NB4 (cell line): ENCODE data around the gene CYP51A1.
"Not testable (repeated sequence)": the region's sequence is repeated elsewhere in the genome, so short reads cannot be mapped to it uniquely, and the experiment has no call there.

Source experiments
- DNase-seq: peaks from one replicate; pipeline ENCODE4 v3.0.0; 2010; ENCODE audit warnings: low read depth
- H3K4me3 ChIP-seq: one replicate; pipeline ENCODE4 v1.5.1; 2011; ENCODE audit warnings: mild to moderate bottlenecking, low read depth, low read length, moderate library complexity
- MYC ChIP-seq: IDR thresholded peaks from 2 replicates; pipeline ENCODE4 v1.6.1; 2011; ENCODE audit warnings: low read depth, low read length
- POLR2A ChIP-seq: IDR thresholded peaks from 2 replicates; pipeline ENCODE4 v1.6.1; 2011; ENCODE audit warnings: mild to moderate bottlenecking; ENCODE audit not compliant: insufficient read length; ENCODE audit errors: extremely low read depth
- TF ChIP-seq, protein P1 (sequence below): IDR thresholded peaks from one replicate; pipeline ENCODE4 v1.5.1; 2012; ENCODE audit warnings: low read depth, low read length
- TF ChIP-seq, protein P2 (sequence below): IDR thresholded peaks from 2 replicates; pipeline ENCODE4 v1.6.1; 2011; ENCODE audit warnings: low read depth, low read length

CYP51A1 gene

DNA sequence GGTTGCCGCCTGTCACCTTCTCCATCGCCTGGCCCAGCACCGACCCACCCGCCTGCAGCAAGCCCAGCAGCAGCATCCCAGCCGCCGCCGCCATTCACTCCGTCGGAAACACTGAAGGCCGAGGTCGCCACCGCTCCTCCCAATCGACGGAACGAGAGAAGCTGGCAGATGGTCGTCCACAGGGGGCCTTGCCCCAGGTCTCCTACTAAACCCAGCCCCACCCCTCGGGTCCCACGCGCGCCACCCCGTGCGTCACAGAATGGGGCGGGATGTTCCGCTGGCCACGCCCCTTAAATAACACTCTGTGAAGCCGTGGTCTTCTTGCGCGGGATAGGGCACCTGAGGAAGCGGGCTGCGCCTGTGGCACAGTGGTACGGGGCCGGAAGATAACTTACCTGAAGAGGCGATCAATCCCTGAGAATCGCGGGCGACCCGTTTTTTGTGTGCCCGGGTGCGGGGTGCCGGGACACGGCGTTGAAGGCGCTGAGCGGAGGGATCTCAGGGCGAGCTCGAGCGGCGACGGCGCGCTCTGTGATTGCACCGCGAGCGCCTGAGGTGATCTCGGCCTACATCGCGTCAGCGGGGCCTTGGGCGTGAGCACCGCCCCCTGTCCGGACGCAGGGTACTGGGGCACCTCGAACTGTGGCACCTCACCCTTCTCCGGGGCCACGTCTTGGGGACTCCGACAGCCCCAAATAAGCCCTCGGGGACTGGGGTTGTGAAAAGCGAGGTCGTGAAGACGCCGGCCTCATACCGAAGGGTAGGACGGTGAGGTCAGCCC, at the start of gene CYP51A1:
Gene CYP51A1, minus strand, starts transcription at position 207 of the 781 bp plus-strand sequence. Its CDS starts 113 bp downstream, at position 94.
- peak; percentile 93 for DNase-seq
- peak within 1 kb of the TSS; percentile 80 for H3K4me3 ChIP-seq
- TF ChIP-seq, protein P1, sequence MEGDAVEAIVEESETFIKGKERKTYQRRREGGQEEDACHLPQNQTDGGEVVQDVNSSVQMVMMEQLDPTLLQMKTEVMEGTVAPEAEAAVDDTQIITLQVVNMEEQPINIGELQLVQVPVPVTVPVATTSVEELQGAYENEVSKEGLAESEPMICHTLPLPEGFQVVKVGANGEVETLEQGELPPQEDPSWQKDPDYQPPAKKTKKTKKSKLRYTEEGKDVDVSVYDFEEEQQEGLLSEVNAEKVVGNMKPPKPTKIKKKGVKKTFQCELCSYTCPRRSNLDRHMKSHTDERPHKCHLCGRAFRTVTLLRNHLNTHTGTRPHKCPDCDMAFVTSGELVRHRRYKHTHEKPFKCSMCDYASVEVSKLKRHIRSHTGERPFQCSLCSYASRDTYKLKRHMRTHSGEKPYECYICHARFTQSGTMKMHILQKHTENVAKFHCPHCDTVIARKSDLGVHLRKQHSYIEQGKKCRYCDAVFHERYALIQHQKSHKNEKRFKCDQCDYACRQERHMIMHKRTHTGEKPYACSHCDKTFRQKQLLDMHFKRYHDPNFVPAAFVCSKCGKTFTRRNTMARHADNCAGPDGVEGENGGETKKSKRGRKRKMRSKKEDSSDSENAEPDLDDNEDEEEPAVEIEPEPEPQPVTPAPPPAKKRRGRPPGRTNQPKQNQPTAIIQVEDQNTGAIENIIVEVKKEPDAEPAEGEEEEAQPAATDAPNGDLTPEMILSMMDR: no peak
- no peak for TF ChIP-seq MYC
- TF ChIP-seq, protein P2, sequence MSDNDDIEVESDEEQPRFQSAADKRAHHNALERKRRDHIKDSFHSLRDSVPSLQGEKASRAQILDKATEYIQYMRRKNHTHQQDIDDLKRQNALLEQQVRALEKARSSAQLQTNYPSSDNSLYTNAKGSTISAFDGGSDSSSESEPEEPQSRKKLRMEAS: no peak
- TF ChIP-seq POLR2A: no peak

DNA sequence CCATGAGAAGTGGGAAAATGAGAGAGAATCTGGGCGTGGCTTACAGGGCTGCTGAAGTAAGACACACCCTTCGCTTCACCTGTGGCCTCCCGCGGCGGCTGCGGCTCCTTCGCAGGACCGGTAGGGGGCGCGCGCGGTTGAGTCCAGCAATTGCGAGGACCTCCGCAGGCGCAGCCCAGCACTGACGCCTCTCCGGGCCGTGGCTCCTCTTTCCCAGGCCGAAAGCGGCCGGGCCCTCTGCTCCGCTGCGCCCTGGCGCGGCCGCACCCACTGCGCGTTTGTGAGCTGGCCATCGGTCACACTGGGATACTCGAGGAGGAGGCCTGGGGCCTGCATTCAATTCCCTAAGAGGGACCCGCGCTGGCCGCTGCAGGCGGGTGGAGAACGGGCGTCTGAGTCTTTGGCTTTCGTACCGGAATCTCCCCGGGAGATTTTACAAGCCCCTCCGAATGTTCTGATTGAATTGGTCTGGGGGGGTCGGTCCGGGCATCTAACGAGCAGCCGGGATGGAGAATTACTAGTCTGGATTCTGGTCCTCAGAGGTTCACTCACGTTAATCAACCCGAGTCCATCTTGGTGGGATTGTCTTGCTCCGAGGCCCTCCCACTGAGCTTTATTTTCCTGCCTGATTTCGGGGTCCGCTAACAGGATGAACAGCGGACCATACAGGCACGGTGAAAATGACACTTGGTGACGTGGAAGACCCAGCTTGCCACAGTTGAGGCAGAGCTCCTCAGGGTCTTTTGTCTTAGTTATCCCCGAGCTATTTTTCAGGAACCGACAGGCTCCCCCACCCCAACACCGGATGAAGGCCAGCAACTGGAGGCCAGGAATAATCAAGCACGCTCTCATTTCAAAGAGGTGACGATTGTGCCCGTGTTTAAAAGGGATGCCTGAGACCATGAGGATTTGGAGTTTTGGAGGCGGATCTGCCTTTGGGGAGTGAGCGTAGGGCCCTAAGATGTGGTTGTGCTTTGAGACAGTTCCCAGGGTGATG, 44.9 kb upstream of the CYP51A1 start, which contains the start of gene LRRD1:
Gene LRRD1, minus strand, starts transcription at position 215 of the 997 bp plus-strand sequence. CDS start 13,940 bp downstream, outside the sequence.
- DNase-seq: peak; percentile 86
- no peak within 1 kb of the TSS for H3K4me3 ChIP-seq
- TF ChIP-seq, protein P2: no peak
- TF ChIP-seq, protein P1: peak; percentile 93

DNA sequence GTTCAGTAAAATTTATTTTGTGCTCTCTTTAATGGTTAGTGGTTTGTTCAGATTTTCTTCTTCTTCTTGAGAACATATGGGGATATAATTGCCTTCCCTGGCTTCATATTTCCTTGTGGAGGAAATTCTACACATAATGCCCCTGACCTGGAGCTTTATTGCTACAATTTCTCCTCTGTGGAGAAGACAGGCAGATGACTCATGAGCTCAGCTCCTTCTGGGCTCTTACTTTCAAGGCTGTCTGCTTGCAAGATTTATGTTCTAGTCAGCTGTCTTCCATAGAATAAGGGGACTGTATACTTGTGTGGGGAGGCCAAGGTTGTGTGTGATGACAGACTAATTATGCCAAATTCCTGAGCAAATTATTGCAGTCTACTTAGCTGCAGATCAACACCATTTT, 43.1 kb upstream of the CYP51A1 start:
- DNase-seq: peak; percentile 11

DNA sequence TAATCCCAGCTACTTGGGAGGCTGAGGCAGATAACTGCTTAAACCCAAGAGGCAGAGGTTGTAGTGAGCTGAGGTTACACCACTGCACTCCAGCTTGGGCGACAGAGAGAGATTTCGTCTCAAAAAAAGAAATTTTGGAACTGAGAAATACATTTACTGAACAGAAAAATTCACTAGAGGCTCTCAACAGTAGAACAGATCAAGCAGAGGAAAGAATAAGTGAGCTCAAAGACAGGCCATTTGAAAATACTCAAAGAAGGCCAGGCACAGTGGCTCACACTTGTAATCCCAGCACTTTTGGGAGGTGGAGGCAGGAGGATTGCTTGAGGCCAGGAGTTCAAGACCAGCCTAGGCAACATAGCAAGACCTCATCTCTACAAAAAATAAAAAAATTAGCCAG, 35.3 kb upstream of the CYP51A1 start:
- not testable (repeated sequence) for H3K4me3 ChIP-seq, DNase-seq

More for the DNA sequence above, 43.1 kb upstream of the CYP51A1 start:
- H3K4me3 ChIP-seq: no peak overlapping the region
- no peak for TF ChIP-seq MYC
- TF ChIP-seq, protein P1: no peak
- TF ChIP-seq, protein P2: no peak
- TF ChIP-seq POLR2A: no peak

DNA sequence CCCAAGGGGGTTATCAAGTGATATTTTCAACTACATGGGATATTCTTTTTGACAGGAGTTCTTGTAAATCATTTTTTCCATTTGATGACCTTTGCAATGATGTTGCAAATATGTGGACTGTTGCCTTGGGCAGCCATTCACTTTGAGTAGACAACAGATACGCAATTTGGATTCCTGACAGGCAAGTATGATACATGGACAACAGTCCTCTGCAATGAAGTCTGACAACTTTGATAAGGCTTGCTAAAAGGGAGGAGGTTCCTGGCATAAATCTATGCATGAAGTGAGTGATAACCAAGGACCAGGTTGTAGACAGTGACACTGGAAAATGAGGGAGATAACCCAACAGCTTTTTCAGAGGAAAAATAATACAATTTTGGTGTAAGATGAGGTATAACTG, 27.0 kb upstream of the CYP51A1 start:
- TF ChIP-seq MYC (no peak), POLR2A (no peak)
- TF ChIP-seq, protein P1: no peak
- TF ChIP-seq, protein P2: no peak
- H3K4me3 ChIP-seq: no peak overlapping the region
- DNase-seq: no peak
